Neural progenitor cell (in vitro differentiated cells): ENCODE measurements around the gene FARP1.

ENCODE experiments used
- EZH2 ChIP-seq: fragments of 200-600 bp; sonication (generic); IDR thresholded peaks from 2 replicates; pipeline ENCODE4 v1.6.1; 2017; ENCODE audit warnings: antibody characterized with exemption, mild to moderate bottlenecking, moderate library complexity
- EZH2phosphoT487 ChIP-seq: fragments of 200-600 bp; sonication (generic); IDR thresholded peaks from 2 replicates; pipeline ENCODE4 v1.6.1; 2017; ENCODE audit warnings: antibody characterized with exemption
- TF ChIP-seq, protein P1 (sequence below): fragments of 200-600 bp; sonication (generic); IDR thresholded peaks from 2 replicates; pipeline ENCODE4 v1.5.1; 2017; ENCODE audit warnings: antibody characterized with exemption, mild to moderate bottlenecking

DNA sequence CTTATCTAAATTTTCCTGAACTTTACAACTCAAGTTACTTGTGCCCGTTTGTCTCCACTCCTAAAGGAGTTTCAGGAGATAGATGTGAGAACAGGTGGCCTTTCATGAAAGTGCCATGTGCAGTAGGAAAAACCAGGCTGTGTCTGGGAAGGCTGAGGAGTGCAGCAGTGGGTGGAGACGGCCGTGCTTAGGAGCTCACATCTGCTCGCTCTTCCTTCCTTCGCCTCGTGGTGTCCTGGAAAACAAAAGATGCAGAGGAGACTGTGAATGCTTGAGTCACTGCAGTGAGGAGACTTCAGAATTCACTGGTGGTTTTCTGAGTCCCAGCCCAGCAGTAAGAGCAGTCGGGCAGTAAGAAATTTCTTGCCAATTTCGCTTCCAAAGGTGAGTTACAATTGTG, 172.6 kb downstream of the FARP1 start:
- TF ChIP-seq, protein P1, sequence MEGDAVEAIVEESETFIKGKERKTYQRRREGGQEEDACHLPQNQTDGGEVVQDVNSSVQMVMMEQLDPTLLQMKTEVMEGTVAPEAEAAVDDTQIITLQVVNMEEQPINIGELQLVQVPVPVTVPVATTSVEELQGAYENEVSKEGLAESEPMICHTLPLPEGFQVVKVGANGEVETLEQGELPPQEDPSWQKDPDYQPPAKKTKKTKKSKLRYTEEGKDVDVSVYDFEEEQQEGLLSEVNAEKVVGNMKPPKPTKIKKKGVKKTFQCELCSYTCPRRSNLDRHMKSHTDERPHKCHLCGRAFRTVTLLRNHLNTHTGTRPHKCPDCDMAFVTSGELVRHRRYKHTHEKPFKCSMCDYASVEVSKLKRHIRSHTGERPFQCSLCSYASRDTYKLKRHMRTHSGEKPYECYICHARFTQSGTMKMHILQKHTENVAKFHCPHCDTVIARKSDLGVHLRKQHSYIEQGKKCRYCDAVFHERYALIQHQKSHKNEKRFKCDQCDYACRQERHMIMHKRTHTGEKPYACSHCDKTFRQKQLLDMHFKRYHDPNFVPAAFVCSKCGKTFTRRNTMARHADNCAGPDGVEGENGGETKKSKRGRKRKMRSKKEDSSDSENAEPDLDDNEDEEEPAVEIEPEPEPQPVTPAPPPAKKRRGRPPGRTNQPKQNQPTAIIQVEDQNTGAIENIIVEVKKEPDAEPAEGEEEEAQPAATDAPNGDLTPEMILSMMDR, result no peak
- TF ChIP-seq EZH2phosphoT487, result no peak
- no peak for TF ChIP-seq EZH2
